WTC11 (cell line): ENCODE measurements around the gene MYO15B. TPM values are rescaled to one million over a fixed set of nuclear protein-coding genes. Genes with fewer than 3 reads are reported as not detected.

Source experiments
- ATAC-seq: fragments of 200-7000 bp; cut with Tn5 transposase; 2 replicates; pipeline ENCODE4 v1.10.0; 2021; ENCODE audit warnings: mild to moderate bottlenecking, moderate library complexity
- CTCF ChIA-PET: fragments of 300-600 bp; sonication (Branson Sonifier 250); formaldehyde crosslinking; loops from one replicate; lab custom pipeline; 2021; ENCODE audit warnings: antibody characterized with exemption; lab: Charles Lee
- POLR2A ChIA-PET: fragments of 350-600 bp; sonication (Branson Sonifier 250); formaldehyde crosslinking; loops from one replicate; lab custom pipeline; 2021; ENCODE audit warnings: antibody characterized with exemption; lab: Charles Lee
- DNase-seq: peaks from one replicate; pipeline ENCODE4 v3.0.0; 2021; ENCODE audit warnings: low spot score
- H3K27ac Mint-ChIP-seq: 2 replicates; pipeline ENCODE4 v1.8.0; 2021; ENCODE audit warnings: mixed read lengths
- H3K27me3 Mint-ChIP-seq: 2 replicates; pipeline ENCODE4 v1.8.0; 2021; ENCODE audit warnings: low read depth, mild to moderate bottlenecking, moderate library complexity, mixed read lengths
- H3K36me3 Mint-ChIP-seq: 2 replicates; pipeline ENCODE4 v1.8.0; 2021; ENCODE audit warnings: mixed read lengths
- H3K4me1 Mint-ChIP-seq: 2 replicates; pipeline ENCODE4 v1.8.0; 2022; ENCODE audit warnings: mixed read lengths
- H3K4me3 Mint-ChIP-seq: 2 replicates; pipeline ENCODE4 v1.8.0; 2021; ENCODE audit warnings: mild to moderate bottlenecking, moderate library complexity, mixed read lengths
- H3K9me3 Mint-ChIP-seq: 2 replicates; pipeline ENCODE4 v1.8.0; 2021; ENCODE audit warnings: mixed read lengths
- ETV6 ChIP-seq: sonication (generic); formaldehyde crosslinking; IDR thresholded peaks from 2 replicates; pipeline ENCODE4 v1.8.1; 2022; ENCODE audit warnings: mild to moderate bottlenecking, missing genetic modification reagents
- FOXJ3 ChIP-seq: sonication (generic); formaldehyde crosslinking; IDR thresholded peaks from 2 replicates; pipeline ENCODE4 v1.9.0; 2021; ENCODE audit warnings: missing genetic modification reagents, mild to moderate bottlenecking, borderline replicate concordance
- HMGA2 ChIP-seq: fragments of 250-450 bp; sonication (Bioruptor Pico); IDR thresholded peaks from 2 replicates; pipeline ENCODE4 v1.4.0; 2021; ENCODE audit warnings: mild to moderate bottlenecking, moderate library complexity
- IRF1 ChIP-seq: sonication (generic); formaldehyde crosslinking; IDR thresholded peaks from 2 replicates; pipeline ENCODE4 v1.8.0; 2023; ENCODE audit warnings: missing genetic modification reagents
- JUN ChIP-seq: sonication (generic); formaldehyde crosslinking; IDR thresholded peaks from 2 replicates; pipeline ENCODE4 v1.8.0; 2023; ENCODE audit warnings: mild to moderate bottlenecking, missing genetic modification reagents
- KAT7 ChIP-seq: sonication (generic); formaldehyde crosslinking; IDR thresholded peaks from 2 replicates; pipeline ENCODE4 v1.8.1; 2023; ENCODE audit warnings: missing genetic modification reagents, mild to moderate bottlenecking, borderline replicate concordance
- MXD4 ChIP-seq: fragments of 250-450 bp; sonication (Bioruptor Pico); IDR thresholded peaks from 2 replicates; pipeline ENCODE4 v1.8.0; 2021; ENCODE audit warnings: mild to moderate bottlenecking, moderate library complexity, borderline replicate concordance
- NR2C2 ChIP-seq: sonication (generic); formaldehyde crosslinking; IDR thresholded peaks from 2 replicates; pipeline ENCODE4 v1.8.0; 2022; ENCODE audit warnings: mild to moderate bottlenecking, missing genetic modification reagents
- NR3C1 ChIP-seq: sonication (generic); formaldehyde crosslinking; conservative IDR thresholded peaks from 2 replicates; pipeline ENCODE4 v1.8.1; 2023; ENCODE audit warnings: low read depth, mild to moderate bottlenecking, missing genetic modification reagents
- PRRX2 ChIP-seq: fragments of 250-450 bp; sonication (Bioruptor Pico); IDR thresholded peaks from 2 replicates; pipeline ENCODE4 v1.8.0; 2021; ENCODE audit warnings: mild to moderate bottlenecking
- SMAD4 ChIP-seq: sonication (generic); formaldehyde crosslinking; IDR thresholded peaks from 2 replicates; pipeline ENCODE4 v1.8.0; 2022; ENCODE audit warnings: mild to moderate bottlenecking, missing genetic modification reagents
- ZNF219 ChIP-seq: sonication (generic); formaldehyde crosslinking; IDR thresholded peaks from 2 replicates; pipeline ENCODE4 v1.8.0; 2023; ENCODE audit warnings: missing genetic modification reagents, mild to moderate bottlenecking, borderline replicate concordance
- ZNF396 ChIP-seq: fragments of 250-450 bp; sonication (Bioruptor Pico); IDR thresholded peaks from 2 replicates; pipeline ENCODE4 v1.8.0; 2021; ENCODE audit warnings: mild to moderate bottlenecking, moderate library complexity, borderline replicate concordance
- ZNF416 ChIP-seq: fragments of 250-450 bp; sonication (Bioruptor Pico); IDR thresholded peaks from 2 replicates; pipeline ENCODE4 v1.9.0; 2021; ENCODE audit warnings: mild to moderate bottlenecking, inconsistent platforms
- ZNF512 ChIP-seq: sonication (generic); formaldehyde crosslinking; IDR thresholded peaks from 2 replicates; pipeline ENCODE4 v1.8.1; 2022; ENCODE audit warnings: missing genetic modification reagents, borderline replicate concordance
- ZNF532 ChIP-seq: fragments of 250-450 bp; sonication (Bioruptor Pico); IDR thresholded peaks from 2 replicates; pipeline ENCODE4 v1.9.0; 2021; ENCODE audit warnings: mild to moderate bottlenecking, borderline replicate concordance
- ZSCAN18 ChIP-seq: fragments of 250-450 bp; sonication (Bioruptor Pico); IDR thresholded peaks from 2 replicates; pipeline ENCODE4 v2.1.2; 2022; ENCODE audit warnings: mild to moderate bottlenecking, moderate library complexity
- total RNA-seq: library from RNA; stranded (reverse); gene quantifications from 3 replicates; pipeline ENCODE4 v1.2.3, GENCODE V29; 2021
- TF ChIP-seq, protein P1 (sequence below): sonication (generic); formaldehyde crosslinking; IDR thresholded peaks from 2 replicates; pipeline ENCODE4 v1.8.0; 2022; ENCODE audit warnings: mild to moderate bottlenecking, missing genetic modification reagents
- TF ChIP-seq, protein P2 (sequence below): sonication (generic); formaldehyde crosslinking; IDR thresholded peaks from 2 replicates; pipeline ENCODE4 v1.8.0; 2022; ENCODE audit warnings: mild to moderate bottlenecking, missing genetic modification reagents
- TF ChIP-seq, protein P3 (sequence below): sonication (generic); formaldehyde crosslinking; IDR thresholded peaks from 2 replicates; pipeline ENCODE4 v1.8.1; 2023; ENCODE audit warnings: mild to moderate bottlenecking, missing genetic modification reagents
- TF ChIP-seq, protein P4 (sequence below): sonication (generic); formaldehyde crosslinking; IDR thresholded peaks from 2 replicates; pipeline ENCODE4 v1.8.0; 2022; ENCODE audit warnings: mild to moderate bottlenecking, missing genetic modification reagents

The MYO15B gene
- total RNA-seq, 1 experiment from 2014 or later = 35.6 TPM

DNA sequence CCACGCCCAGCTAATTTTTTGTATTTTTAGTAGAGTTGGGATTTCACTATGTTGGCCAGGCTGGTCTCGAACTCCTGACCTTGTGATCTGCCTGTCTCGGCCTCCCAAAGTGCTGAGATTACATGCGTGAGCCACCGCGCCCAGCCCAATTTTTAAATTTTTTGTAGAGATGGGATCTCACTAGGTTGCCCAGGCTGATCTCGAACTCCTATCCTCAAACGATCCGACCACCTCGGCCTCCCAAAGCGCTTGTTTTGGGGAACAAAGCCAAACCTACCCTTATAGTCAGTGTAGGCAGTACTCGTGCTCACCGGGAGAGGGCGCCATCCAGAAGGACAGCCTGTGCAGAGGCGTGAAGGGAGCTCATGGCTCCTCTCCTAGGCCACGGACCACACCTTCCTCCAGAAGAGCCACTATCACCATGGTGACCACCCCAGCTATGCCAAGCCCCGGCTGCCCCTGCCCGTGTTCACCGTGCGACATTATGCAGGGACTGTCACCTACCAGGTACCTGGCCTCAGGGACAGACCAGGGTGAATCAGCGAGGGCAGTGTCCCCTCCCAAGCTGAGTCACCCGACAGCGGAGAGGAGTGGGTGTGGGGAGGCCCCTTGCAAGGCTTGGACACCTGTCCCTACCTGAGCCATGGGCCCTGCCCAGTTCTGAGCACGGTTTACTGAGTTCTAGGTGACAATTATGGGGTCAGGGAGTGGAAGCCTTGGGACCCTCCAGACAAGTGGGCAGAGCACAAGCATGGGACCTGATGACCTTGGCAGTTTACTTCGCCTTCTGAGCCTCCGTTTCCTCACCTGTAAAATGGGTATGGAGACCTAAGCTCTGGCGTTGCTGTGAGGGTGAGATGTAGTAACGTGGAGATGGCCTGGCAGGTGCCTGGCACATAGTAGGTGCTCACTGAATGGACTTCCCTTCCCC, 13.7 kb downstream of the MYO15B start (continued):
- TF ChIP-seq, protein P1, sequence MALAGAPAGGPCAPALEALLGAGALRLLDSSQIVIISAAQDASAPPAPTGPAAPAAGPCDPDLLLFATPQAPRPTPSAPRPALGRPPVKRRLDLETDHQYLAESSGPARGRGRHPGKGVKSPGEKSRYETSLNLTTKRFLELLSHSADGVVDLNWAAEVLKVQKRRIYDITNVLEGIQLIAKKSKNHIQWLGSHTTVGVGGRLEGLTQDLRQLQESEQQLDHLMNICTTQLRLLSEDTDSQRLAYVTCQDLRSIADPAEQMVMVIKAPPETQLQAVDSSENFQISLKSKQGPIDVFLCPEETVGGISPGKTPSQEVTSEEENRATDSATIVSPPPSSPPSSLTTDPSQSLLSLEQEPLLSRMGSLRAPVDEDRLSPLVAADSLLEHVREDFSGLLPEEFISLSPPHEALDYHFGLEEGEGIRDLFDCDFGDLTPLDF (CRISPR knock-in tag) = no peak
- TF ChIP-seq, protein P2, sequence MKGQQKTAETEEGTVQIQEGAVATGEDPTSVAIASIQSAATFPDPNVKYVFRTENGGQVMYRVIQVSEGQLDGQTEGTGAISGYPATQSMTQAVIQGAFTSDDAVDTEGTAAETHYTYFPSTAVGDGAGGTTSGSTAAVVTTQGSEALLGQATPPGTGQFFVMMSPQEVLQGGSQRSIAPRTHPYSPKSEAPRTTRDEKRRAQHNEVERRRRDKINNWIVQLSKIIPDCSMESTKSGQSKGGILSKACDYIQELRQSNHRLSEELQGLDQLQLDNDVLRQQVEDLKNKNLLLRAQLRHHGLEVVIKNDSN (CRISPR knock-in tag) = no peak
- TF ChIP-seq ZNF512 = no peak
- TF ChIP-seq IRF1 (CRISPR knock-in tag) = no peak
- no peak for TF ChIP-seq KAT7 (CRISPR knock-in tag)
- TF ChIP-seq NR2C2 (CRISPR knock-in tag) = no peak
- no peak for TF ChIP-seq FOXJ3
- no peak for TF ChIP-seq MXD4 (CRISPR knock-in tag)
- no peak for TF ChIP-seq JUN
- no peak for TF ChIP-seq ZSCAN18
- 0 out of 2 replicates have a peak, but pooled peaks have one; percentile 20 for TF ChIP-seq ETV6 (CRISPR knock-in tag)
- TF ChIP-seq ZNF416 (CRISPR knock-in tag) = no peak

DNA sequence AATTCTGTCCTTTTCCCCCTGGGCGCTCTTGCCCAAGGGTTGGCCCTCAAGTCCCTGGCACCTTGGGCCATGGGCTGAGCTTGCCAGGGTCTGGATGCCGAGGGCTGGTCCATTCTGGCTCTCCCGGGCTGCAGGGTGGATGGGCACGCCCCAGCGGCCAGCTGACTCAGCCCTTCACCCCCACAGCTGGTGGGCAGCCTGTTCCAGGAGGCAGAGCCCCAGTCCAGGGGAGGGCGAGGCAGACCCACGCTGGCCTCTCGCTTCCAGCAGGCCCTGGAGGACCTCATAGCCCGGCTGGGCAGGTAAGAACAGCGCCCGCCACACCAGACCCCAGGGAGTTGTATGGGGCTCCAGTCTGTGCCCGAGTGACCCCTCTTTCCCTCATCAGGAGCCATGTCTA, 15.0 kb downstream of the MYO15B start:
- Mint-ChIP-seq H3K9me3 (no peaks in the 10 kb centered on the region), H3K27ac (no peak overlapping the region), H3K4me3 (no peak overlapping the region), H3K36me3 (no peaks in the 10 kb centered on the region), H3K27me3 (no peaks in the 10 kb centered on the region), H3K4me1 (no peaks in the 10 kb centered on the region)
- no peak for ATAC-seq
- POLR2A ChIA-PET = no interaction called here
- CTCF ChIA-PET = interaction anchor here (0.7 to 9.0 kb wide), 13 partner anchors 11 to 162 kb away, joined by 3 to 158 read pairs (median 34); partner anchors contain the start of genes GALK1 and SMIM5
- DNase-seq = no peak
- TF ChIP-seq ZNF532 (CRISPR knock-in tag) (no peak), NR3C1 (CRISPR knock-in tag) (no peak), ZNF396 (CRISPR knock-in tag) (no peak), PRRX2 (no peak), ZNF219 (CRISPR knock-in tag) (no peak), ZNF416 (CRISPR knock-in tag) (no peak), SMAD4 (CRISPR knock-in tag) (no peak), HMGA2 (CRISPR knock-in tag) (no peak)
- TF ChIP-seq, protein P3, sequence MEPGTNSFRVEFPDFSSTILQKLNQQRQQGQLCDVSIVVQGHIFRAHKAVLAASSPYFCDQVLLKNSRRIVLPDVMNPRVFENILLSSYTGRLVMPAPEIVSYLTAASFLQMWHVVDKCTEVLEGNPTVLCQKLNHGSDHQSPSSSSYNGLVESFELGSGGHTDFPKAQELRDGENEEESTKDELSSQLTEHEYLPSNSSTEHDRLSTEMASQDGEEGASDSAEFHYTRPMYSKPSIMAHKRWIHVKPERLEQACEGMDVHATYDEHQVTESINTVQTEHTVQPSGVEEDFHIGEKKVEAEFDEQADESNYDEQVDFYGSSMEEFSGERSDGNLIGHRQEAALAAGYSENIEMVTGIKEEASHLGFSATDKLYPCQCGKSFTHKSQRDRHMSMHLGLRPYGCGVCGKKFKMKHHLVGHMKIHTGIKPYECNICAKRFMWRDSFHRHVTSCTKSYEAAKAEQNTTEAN (CRISPR knock-in tag) = no peak
- TF ChIP-seq, protein P4, sequence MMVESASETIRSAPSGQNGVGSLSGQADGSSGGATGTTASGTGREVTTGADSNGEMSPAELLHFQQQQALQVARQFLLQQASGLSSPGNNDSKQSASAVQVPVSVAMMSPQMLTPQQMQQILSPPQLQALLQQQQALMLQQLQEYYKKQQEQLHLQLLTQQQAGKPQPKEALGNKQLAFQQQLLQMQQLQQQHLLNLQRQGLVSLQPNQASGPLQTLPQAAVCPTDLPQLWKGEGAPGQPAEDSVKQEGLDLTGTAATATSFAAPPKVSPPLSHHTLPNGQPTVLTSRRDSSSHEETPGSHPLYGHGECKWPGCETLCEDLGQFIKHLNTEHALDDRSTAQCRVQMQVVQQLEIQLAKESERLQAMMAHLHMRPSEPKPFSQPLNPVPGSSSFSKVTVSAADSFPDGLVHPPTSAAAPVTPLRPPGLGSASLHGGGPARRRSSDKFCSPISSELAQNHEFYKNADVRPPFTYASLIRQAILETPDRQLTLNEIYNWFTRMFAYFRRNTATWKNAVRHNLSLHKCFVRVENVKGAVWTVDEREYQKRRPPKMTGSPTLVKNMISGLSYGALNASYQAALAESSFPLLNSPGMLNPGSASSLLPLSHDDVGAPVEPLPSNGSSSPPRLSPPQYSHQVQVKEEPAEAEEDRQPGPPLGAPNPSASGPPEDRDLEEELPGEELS (CRISPR knock-in tag) = no peak
